NCI-H1105 treated with DMSO at 0.1 percent for 48 hours (cell line): ENCODE measurements around the gene LGALS9.
A peak's percentile ranks its signal among the peaks of the same experiment; 100 is the strongest.

Experiments
- DNase-seq: peaks from one replicate; lab custom pipeline; 2025; lab: John Stamatoyannopoulos, UW

The LGALS9 gene

DNA sequence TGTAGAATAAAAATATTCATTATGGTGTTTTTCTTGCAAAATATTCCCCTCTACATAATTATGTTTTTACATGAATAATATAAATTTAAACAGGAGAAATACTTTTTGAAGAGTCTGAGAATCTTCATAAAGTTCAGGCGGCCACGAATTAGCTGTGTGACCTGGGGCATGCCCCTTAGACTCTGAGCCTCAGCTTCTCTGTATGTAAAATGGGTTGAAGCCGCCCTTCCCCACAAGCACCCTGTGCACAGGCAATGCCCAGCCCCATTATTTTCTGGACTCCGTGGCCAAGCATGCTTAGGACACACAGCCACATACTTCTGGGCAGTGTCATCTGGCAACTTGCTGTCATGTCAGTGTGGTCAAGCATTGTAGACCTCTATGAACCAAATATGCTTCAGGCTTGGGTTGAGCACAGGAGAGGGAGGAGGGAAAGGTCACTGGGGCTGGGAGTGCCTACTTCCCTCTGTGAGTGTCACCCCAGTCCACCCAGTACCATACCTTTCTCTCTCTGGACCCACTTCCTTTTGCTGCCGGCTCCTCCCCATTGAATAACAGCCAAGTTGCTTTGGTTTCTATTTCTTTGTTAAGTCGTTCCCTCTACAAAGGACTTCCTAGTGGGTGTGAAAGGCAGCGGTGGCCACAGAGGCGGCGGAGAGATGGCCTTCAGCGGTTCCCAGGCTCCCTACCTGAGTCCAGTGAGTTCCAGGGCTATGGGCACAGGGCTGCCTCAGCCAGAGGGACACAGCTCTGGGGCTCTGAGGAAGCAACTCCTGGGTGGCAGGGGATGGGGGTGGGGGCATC lies at the start of gene LGALS9:
LGALS9 (plus strand) TSS at position 582 of the 804 bp plus-strand sequence; CDS start at position 660, 78 bp downstream.
- no peak for DNase-seq

DNA sequence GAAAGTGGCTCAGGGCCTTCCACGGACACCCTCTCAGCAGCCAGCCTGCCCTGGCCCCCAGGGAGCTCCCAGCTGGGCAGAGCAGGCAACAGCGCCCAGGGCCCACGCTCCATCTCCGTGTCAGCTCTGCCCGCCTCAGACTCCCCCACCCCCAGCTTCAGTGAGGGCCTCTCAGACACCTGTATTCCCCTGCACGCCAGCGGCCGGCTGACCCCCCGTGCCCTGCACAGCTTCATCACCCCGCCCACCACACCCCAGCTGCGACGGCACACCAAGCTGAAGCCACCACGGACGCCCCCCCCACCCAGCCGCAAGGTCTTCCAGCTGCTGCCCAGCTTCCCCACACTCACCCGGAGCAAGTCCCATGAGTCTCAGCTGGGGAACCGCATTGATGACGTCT lies 48.3 kb upstream of the LGALS9 start:
- DNase-seq = no peak

DNA sequence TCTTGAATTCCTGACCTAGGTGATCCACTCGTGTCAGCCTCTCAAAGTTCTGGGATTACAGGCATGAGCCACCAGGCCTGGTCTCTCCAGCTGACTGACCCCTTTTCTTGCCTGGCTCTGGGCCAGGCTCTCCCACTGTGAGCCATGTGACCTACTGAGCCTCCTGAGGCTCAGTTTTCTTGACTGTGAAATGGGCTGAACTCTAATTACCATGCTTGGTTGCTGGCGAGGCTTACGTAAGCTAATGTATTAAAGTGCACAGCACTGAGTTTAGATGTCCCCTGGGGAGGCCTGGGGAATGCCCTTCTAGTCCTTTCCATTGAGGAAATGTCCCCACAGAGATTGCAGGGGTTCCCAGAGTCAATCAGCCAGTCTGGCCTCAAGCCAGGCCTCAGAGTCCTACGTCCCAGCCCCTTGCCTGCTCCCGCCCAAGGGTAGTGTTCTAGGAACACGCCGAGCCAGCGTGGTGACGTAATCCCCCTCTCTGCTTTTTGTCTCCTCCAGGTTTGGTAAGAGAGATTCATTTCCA lies 45.8 kb upstream of the LGALS9 start:
- no peak for DNase-seq

- no peak for DNase-seq
Observed at GRCh38 chr17:27585792-27586191, 45.2 kb upstream of the LGALS9 start.

- DNase-seq = no peak
Observed at GRCh38 chr17:27586203-27586721, 44.7 kb upstream of the LGALS9 start.

GRCh38 chr17:27588354-27588753 lies 42.6 kb upstream of the LGALS9 start:
- DNase-seq = no peak

DNA sequence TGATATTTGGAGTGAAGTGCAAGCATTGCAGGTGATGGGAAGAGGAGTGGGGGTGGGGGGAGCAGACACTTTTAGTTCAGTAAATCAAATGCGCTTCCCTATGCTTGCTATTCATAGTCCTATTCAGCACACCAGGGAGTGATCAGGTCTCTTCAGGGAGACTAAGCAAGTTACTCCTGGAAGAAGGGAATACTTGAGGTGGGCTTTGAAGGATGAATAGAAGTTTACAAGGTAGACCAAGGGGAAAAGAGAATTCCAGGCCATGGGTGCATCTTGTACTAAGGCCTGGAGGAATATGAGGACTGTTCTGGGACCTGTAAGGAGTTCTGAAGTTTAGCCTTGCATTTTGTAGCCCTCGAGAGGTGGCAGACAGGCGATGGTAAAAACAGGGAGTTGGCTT lies 40.1 kb upstream of the LGALS9 start:
- DNase-seq = no peak

- no peak for DNase-seq
Observed at GRCh38 chr17:27591986-27592385, 39.0 kb upstream of the LGALS9 start.

GRCh38 chr17:27593232-27593856 lies 37.6 kb upstream of the LGALS9 start:
- DNase-seq = no peak

- no peak for DNase-seq
Observed at GRCh38 chr17:27593857-27594255, 37.1 kb upstream of the LGALS9 start.

DNA sequence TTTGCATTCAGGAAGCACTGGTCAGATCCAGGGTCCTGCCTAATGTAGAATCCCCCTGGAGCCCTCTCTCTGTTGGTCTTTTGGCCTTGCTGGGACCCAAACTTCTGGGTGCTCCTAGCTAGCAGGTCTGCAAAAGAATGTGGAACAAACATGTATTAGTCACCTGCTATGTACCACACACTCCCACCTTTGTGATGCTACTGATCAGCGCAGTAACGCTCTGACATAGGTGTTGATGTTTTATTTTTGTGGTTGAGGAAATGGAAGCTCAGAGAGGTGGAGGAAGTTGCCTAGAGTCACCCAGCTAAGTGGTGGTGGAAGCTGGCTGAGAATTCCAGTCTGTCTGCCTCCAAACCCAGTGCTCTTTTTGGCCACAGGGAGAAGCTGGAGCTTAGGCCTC lies 35.8 kb upstream of the LGALS9 start:
- DNase-seq = no peak

GRCh38 chr17:27596096-27596495 lies 34.9 kb upstream of the LGALS9 start:
- DNase-seq = no peak

- DNase-seq = peak; percentile 9
Observed at GRCh38 chr17:27596566-27597187, 34.3 kb upstream of the LGALS9 start.

DNA sequence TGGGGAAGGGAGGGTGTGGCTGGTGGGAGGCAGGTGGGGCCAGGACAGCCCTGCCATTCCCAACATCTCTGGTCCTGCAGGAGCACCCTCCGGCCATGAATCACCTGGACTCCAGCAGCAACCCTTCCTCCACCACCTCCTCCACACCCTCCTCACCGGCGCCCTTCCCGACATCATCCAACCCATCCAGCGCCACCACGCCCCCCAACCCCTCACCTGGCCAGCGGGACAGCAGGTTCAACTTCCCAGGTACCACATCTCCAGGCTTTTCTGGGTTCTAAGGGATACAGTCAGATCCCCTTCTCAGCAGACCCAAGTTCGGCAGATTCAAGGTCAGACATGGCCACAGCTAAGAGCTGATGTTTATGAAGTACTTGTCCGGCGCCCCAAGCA lies 33.8 kb upstream of the LGALS9 start:
- no peak for DNase-seq

DNA sequence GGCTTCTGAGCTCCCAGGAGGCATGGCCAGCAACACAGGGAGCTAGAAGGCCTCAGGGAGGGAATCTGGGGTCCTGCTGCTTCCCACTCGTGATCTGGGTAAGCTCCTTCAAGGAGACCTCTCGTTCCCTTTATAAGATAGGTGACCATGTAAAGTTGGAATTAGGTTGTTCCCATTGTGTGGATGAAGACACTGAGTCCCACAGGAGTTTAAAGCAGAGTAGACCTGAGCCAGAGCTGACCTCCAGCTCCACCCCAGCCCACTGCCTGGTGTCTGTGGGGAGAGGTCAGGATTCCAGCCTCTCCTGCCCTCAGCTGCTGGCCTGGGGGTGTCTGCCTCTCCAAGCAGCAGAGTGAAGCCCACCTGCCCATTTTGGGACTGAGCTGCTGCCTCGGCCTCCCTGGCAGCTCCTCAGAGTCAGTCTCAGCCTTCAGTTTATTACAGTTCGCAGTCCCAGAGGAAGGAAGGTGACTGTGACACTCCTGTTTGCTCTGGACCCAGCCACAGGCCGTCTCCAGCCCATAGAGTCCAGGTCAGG lies 33.1 kb upstream of the LGALS9 start:
- DNase-seq = no peak

GRCh38 chr17:27598337-27599050 lies 32.5 kb upstream of the LGALS9 start:
- DNase-seq = no peak

DNA sequence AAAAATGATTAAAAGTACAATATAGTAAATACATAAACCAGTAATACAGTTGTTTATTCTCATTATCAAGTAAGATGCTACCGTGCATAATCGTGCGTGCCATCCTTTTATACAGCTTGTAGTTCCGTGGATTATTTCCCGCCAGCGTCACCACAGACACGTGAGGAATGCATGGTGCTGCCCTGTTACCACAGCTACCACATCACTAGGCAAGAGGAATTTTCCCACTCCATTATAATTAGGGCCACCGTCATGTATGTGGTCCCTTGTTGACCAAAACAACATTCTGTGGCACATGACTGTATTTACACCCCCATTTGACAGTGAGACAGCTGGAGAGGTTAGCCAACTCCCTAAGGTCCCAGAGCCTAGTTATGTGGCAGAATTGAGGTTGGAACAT lies 30.5 kb upstream of the LGALS9 start:
- no peak for DNase-seq

GRCh38 chr17:27601069-27601974 lies 29.7 kb upstream of the LGALS9 start:
- DNase-seq = peak; percentile 55

DNA sequence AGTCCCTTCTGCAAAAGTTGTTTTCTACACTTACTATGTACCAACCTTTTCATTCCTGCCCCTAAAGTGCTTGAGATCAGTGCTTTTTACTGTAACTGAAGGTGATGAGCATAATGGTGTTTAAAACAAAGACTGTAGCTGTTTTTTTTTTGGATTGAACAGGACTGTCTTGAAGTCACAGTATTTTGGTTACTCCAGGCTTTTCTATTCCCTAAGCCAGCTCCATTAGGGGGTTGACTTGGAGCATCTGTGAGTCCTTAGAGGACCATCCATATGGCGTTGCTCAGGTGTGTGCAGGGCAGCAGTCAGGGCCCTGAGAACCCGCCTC lies 29.0 kb upstream of the LGALS9 start:
- DNase-seq = no peak

DNA sequence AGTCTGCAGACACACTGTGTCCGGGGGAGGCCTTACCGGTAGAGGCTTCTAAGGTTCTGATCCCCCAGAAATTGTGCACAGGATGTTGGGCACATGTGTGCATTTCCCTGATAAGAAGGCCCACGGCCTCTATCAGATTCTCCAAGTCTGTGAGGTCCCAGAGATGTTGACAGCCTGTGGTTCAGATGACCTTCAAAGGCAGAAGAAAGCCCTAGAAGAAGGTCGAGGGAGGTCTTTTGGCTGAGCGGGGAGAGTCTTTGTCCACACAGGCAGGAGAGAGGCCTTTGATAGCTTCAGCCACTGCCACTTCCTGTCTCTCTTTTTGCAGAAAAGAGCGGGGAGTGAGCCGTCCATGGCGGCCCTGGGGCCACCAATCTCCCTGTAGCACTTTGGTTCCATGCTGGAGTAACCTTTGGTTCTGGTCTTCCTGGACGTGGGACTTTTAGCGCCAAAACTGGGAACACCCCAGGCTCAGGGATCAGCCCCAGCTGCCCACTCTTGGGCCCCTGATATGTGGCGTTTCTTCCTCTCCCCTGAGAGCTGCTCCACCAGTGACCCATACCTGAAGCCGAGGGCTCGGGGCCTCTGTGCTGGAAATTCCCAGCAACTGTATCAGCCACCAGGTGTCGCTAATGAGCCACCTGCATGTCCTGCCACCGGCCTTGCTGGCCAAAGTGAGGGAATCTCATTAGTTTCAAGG lies 28.1 kb upstream of the LGALS9 start:
- peak; percentile 30 for DNase-seq
